K562 (cell line): ENCODE data around the gene DTX3. TPM values are rescaled to one million over a fixed set of nuclear protein-coding genes. Genes with fewer than 3 reads are reported as not detected.

ENCODE experiments used
- CBX2 ChIP-seq: fragments of 200-600 bp; sonication (generic); IDR thresholded peaks from one replicate; pipeline ENCODE4 v1.6.1; 2012; ENCODE audit warnings: mild to moderate bottlenecking, low read length, inconsistent platforms; ENCODE audit not compliant: insufficient read depth, poor library complexity, severe bottlenecking
- CBX5 ChIP-seq: IDR thresholded peaks from 2 replicates; pipeline ENCODE4 v1.6.1; 2014; ENCODE audit warnings: low read depth, borderline replicate concordance
- CXXC5 ChIP-seq: fragments of 250-450 bp; sonication (Bioruptor Pico); IDR thresholded peaks from 2 replicates; pipeline ENCODE4 v1.8.0; 2022; ENCODE audit warnings: inconsistent platforms, mild to moderate bottlenecking, moderate library complexity
- DACH1 ChIP-seq: fragments of 450-650 bp; IDR thresholded peaks from 2 replicates; pipeline ENCODE4 v1.6.1; 2018; ENCODE audit not compliant: partially characterized antibody
- FOSL1 ChIP-seq: fragments of 200-800 bp; sonication (Bioruptor generic); conservative IDR thresholded peaks from 2 replicates; pipeline ENCODE4 v1.6.1; 2016; ENCODE audit warnings: missing genetic modification characterization, missing compliant biosample characterization
- MAZ ChIP-seq, 2 experiments: fragments of 450-650 bp in 1 of 2; sonication (generic) in 1 of 2; formaldehyde crosslinking; IDR thresholded peaks in 1 of 2; conservative IDR thresholded peaks in 1 of 2; 2 replicates each; pipeline versions ENCODE4 v1.4.0 to v1.5.0; 2020; ENCODE audit warnings: mild to moderate bottlenecking in 1 of 2, missing genetic modification reagents in 1 of 2
- NFYB ChIP-seq: IDR thresholded peaks from 2 replicates; pipeline ENCODE4 v1.6.1; 2011; ENCODE audit warnings: mild to moderate bottlenecking, moderate library complexity; ENCODE audit not compliant: insufficient read length; ENCODE audit errors: extremely low read depth
- NR2F6 ChIP-seq: fragments of 450-650 bp; formaldehyde crosslinking; IDR thresholded peaks from 2 replicates; pipeline ENCODE4 v1.4.0; 2020; ENCODE audit warnings: mild to moderate bottlenecking
- RNF2 ChIP-seq: sonication (generic); IDR thresholded peaks from 2 replicates; pipeline ENCODE4 v1.6.1; 2016
- ZBTB1 ChIP-seq: sonication (generic); formaldehyde crosslinking; IDR thresholded peaks from 2 replicates; pipeline ENCODE4 v1.8.1; 2023; ENCODE audit warnings: missing genetic modification reagents, low read depth, mild to moderate bottlenecking, borderline replicate concordance
- ZFX ChIP-seq: sonication (generic); formaldehyde crosslinking; IDR thresholded peaks from 2 replicates; pipeline ENCODE4 v1.8.0; 2022; ENCODE audit warnings: mild to moderate bottlenecking, missing genetic modification reagents, moderate library complexity
- ZNF239 ChIP-seq: fragments of 250-450 bp; sonication (Bioruptor Pico); IDR thresholded peaks from 2 replicates; pipeline ENCODE4 v1.4.0; 2020; ENCODE audit warnings: mild to moderate bottlenecking
- ZNF408 ChIP-seq: fragments of 250-450 bp; sonication (Bioruptor Pico); IDR thresholded peaks from 2 replicates; pipeline ENCODE4 v1.4.0; 2020; ENCODE audit warnings: low read depth, mild to moderate bottlenecking, moderate library complexity
- polyA plus RNA-seq, 8 experiments: library from polyadenylated mRNA; depleted of rRNA in 4 of 8; stranded (reverse) in 5 of 8; unstranded in 3 of 8; fragments of >200 nt; fragmentation: Nextera tagmentation in 2 of 8; fragmentation: Illumina TruSeq in 1 of 8; extraction: Ambion mirVana in 2 of 8; extraction: Trizol in 1 of 8; gene quantifications; 2 replicates each; pipeline versions ENCODE4 v1.2.1 to v1.2.3, GENCODE V29; 2011 to 2014; ENCODE audit warnings: inconsistent platforms in 1 of 8, missing spikeins in 1 of 8
- total RNA-seq, 7 experiments: library from RNA; depleted of rRNA in 6 of 7; stranded (reverse); fragments of >200 nt in 6 of 7; fragmentation: Illumina TruSeq in 2 of 7; extraction: Trizol in 2 of 7; gene quantifications; 2 replicates each; pipeline versions ENCODE4 v1.2.1 to v1.2.3, GENCODE V29; 2011 to 2021; ENCODE audit warnings: low replicate concordance in 1 of 7
- TF ChIP-seq, protein P1 (sequence below): fragments of 200-800 bp; sonication (Bioruptor generic); IDR thresholded peaks from 2 replicates; pipeline ENCODE4 v1.6.1; 2017; ENCODE audit warnings: missing genetic modification characterization, missing compliant biosample characterization
- TF ChIP-seq, protein P2 (sequence below): IDR thresholded peaks from 2 replicates; pipeline ENCODE4 v1.6.1; 2014; ENCODE audit warnings: antibody characterized with exemption
- TF ChIP-seq, protein P3 (sequence below): fragments of 450-650 bp; IDR thresholded peaks from 2 replicates; pipeline ENCODE4 v1.7.0; 2016; ENCODE audit warnings: borderline replicate concordance

DTX3 gene
- total and polyA plus RNA-seq, 9 of the 15 experiments (the other 6 are each of a cell fraction or from before 2014, with no cell fraction given), result 0.03 to 0.09 (median 0.06) TPM; not detected in 6

DNA sequence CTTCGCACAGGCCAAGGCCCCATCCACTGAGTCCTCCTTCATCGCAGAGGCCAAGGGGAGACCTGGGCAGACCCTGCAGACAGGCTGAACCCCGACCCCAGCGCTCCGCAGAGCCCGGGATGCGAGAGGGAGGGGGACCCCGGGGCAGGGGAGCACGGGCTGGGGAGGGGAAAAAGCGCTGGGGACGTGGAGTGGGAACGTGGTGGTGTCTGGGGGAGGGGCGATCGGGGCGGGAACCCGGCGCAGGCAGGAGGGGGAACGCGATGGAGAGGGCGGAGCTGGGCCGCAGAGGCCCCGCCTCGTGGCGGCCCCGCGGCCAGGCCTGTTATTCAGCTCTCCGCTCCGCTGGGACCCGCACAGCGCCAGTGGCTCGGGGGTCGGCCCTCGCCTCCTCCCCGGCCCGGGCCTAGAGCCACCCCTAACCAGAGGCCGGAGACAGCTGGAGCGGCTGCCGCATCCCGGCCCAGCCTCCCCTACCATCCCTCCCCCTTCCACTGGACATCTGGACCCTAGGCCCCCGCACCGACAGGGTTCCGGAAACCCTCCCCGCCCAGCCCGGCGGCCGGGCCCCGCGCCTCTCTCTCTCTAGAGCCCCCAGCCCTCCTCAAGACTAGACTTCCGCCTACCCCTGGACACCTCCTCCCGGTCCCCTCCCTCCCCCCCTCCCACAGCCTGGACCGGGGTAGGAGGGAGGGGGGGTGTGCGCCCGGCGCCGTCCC, 6.6 kb downstream of the DTX3 start, which contains the start of gene ARHGEF25 (continued):
- TF ChIP-seq, protein P1, sequence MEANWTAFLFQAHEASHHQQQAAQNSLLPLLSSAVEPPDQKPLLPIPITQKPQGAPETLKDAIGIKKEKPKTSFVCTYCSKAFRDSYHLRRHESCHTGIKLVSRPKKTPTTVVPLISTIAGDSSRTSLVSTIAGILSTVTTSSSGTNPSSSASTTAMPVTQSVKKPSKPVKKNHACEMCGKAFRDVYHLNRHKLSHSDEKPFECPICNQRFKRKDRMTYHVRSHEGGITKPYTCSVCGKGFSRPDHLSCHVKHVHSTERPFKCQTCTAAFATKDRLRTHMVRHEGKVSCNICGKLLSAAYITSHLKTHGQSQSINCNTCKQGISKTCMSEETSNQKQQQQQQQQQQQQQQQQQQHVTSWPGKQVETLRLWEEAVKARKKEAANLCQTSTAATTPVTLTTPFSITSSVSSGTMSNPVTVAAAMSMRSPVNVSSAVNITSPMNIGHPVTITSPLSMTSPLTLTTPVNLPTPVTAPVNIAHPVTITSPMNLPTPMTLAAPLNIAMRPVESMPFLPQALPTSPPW, result peak; percentile 94
- TF ChIP-seq, protein P2, sequence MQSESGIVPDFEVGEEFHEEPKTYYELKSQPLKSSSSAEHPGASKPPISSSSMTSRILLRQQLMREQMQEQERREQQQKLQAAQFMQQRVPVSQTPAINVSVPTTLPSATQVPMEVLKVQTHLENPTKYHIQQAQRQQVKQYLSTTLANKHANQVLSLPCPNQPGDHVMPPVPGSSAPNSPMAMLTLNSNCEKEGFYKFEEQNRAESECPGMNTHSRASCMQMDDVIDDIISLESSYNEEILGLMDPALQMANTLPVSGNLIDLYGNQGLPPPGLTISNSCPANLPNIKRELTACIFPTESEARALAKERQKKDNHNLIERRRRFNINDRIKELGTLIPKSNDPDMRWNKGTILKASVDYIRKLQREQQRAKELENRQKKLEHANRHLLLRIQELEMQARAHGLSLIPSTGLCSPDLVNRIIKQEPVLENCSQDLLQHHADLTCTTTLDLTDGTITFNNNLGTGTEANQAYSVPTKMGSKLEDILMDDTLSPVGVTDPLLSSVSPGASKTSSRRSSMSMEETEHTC, result no peak
- TF ChIP-seq ZFX (CRISPR knock-in tag) (peak; percentile 94), DACH1 (no peak), CXXC5 (CRISPR knock-in tag) (peak; percentile 63), ZBTB1 (no peak), FOSL1 (tag) (no peak), ZNF239 (CRISPR knock-in tag) (no peak), CBX2 (no peak), MAZ (CRISPR knock-in tag; conservative IDR thresholded peaks at IDR 0.05 in 1 of 2, IDR thresholded peaks at IDR 0.05 in 1 of 2) (peak; percentile 76 to 94; a peak in 3 of 4 replicates), NFYB (no peak), ZNF408 (CRISPR knock-in tag) (no peak), CBX5 (no peak), RNF2 (no peak), NR2F6 (CRISPR knock-in tag) (no peak)
- TF ChIP-seq, protein P3, sequence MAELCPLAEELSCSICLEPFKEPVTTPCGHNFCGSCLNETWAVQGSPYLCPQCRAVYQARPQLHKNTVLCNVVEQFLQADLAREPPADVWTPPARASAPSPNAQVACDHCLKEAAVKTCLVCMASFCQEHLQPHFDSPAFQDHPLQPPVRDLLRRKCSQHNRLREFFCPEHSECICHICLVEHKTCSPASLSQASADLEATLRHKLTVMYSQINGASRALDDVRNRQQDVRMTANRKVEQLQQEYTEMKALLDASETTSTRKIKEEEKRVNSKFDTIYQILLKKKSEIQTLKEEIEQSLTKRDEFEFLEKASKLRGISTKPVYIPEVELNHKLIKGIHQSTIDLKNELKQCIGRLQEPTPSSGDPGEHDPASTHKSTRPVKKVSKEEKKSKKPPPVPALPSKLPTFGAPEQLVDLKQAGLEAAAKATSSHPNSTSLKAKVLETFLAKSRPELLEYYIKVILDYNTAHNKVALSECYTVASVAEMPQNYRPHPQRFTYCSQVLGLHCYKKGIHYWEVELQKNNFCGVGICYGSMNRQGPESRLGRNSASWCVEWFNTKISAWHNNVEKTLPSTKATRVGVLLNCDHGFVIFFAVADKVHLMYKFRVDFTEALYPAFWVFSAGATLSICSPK, result no peak
